Cerebellar nuclear complex (tissue), 1 donor: ENCODE data around the gene CYB561.

Source experiments
- DNase-seq, 2 experiments: peaks; one replicate each; lab custom pipeline; 2025; lab: John Stamatoyannopoulos, UW

CYB561 gene, protein sequence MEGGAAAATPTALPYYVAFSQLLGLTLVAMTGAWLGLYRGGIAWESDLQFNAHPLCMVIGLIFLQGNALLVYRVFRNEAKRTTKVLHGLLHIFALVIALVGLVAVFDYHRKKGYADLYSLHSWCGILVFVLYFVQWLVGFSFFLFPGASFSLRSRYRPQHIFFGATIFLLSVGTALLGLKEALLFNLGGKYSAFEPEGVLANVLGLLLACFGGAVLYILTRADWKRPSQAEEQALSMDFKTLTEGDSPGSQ

GRCh38 chr17:63445954-63446752, at the start of gene CYB561:
Gene CYB561, minus strand, starts transcription at chr17:63446306. Its CDS starts 8,759 bp downstream, at chr17:63437547.
- DNase-seq: peak in 1 of 2 experiments; percentile 15

GRCh38 chr17:63495491-63495890, 49.4 kb upstream of the CYB561 start:
- DNase-seq: no peak

DNA sequence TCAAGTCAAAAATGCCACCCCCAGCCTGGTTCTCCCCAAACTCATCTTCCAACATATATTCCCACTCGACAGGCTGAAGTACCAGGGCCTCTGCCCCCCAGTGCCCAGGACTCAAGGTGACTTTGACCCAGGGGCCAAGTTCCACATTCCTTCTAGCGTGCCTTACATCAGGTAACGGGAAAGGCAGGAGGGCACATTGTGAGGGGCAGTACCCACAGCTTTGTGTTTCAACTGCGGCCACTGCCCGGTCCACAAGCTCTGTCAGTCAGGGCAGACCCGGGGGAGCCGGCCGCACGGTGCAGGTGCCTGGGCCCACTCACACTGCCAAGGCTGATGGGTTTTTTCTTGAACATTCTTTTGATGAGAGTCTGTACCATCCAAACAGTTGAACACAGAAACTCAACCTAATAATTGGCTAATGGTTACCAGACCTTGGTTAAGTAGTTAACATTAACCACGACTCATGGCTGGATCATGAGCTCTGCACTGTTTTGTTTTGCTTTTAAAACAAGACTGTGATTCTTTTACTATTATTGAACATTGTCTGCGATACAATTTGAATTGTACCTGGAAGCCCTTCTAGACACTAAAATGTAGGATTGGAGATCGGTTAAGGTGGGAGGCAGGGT, 48.3 kb upstream of the CYB561 start:
- DNase-seq: no peak

DNA sequence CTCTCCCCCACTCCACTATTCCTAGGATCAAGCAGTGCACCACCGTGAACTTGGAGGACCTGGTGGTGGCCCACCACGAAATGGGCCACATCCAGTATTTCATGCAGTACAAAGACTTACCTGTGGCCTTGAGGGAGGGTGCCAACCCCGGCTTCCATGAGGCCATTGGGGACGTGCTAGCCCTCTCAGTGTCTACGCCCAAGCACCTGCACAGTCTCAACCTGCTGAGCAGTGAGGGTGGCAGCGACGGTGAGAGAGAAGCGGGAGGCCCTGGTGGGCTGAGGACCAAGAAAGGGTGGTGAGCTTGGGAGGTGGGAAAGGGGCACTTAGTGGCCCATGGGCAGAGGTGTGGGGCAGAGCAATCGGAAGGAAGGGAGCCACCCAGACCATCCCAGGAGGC, 47.3 kb upstream of the CYB561 start:
- no peak for DNase-seq

GRCh38 chr17:63492940-63493339, 46.8 kb upstream of the CYB561 start:
- DNase-seq: no peak

DNA sequence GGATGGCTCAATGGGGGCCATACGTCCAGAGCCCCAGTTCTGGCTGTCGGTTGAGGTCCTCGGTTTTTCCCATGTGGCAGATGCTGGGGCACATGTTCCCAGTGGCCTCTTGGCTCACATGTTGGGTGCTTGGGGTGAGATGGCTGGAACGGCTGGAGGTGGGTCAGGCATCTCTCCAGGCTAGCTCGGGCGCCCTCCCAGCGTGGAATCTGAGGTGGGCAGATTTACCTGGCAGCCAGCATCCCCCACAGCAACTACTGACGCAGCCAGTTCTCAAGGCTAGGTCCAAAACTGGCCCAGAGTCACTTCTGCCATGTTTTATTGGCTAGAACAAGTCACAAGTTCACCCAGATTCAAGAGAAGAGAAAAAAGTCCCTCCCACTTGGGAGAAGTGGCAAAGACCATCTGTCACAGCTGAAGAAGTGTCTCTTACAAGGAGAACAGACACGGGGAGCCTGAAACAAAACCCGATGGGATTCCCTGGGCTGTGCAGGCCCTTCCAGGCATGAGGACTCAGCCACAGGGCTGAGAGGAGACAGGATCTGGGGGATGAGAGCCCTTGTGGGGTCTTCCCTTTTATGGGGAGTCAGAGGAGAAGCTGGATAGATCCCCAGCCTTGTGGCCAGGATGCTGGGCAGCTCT, 46.0 kb upstream of the CYB561 start:
- no peak for DNase-seq

GRCh38 chr17:63491413-63491812, 45.3 kb upstream of the CYB561 start:
- DNase-seq: no peak

GRCh38 chr17:63490858-63491400, 44.8 kb upstream of the CYB561 start:
- DNase-seq: no peak

- no peak for DNase-seq
Measured at GRCh38 chr17:63490329-63490728, 44.2 kb upstream of the CYB561 start.

DNA sequence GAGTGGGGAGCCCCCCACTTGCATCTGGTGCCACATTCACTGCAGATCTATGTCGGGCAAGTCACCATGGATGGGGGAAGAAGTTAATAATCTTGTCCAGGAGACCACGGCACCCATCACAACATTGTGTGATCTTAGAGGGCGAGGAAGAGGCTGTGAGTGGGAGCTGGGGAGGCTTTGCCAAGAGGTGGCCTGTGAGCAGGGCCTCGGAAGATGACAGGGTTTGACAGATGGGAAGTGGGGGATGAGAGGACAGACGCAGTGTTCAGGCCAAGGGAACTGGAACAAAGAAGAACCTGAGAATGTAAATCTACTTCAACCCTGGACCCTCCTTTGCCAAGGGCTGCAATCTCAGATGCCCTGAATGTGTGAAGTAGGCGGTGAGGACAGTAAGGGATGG, 43.2 kb upstream of the CYB561 start:
- no peak for DNase-seq

- DNase-seq: no peak
Measured at GRCh38 chr17:63488851-63489250, 42.7 kb upstream of the CYB561 start.

DNA sequence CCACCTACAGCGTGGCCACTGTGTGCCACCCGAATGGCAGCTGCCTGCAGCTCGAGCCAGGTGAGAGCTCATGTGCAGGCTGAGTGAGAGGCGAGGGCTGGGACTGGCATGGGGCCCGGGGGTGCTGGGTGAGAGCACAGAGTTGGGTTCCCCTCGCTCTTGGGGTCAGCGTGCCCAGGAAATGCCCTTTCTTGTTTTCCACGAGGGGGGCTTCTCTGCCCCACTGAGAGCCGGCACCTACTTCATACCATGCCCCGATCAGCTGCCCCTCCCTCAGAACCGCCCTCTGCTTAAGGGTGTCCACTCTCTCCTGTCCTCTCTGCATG, 40.9 kb upstream of the CYB561 start:
- no peak for DNase-seq

- no peak for DNase-seq
Measured at GRCh38 chr17:63486317-63487013, 40.4 kb upstream of the CYB561 start.

- DNase-seq: no peak
Measured at GRCh38 chr17:63483655-63484575, 37.8 kb upstream of the CYB561 start.

GRCh38 chr17:63483038-63483437, 36.9 kb upstream of the CYB561 start:
- no peak for DNase-seq

GRCh38 chr17:63482509-63482908, 36.4 kb upstream of the CYB561 start:
- DNase-seq: no peak

GRCh38 chr17:63481488-63481870, 35.4 kb upstream of the CYB561 start:
- no peak for DNase-seq

DNA sequence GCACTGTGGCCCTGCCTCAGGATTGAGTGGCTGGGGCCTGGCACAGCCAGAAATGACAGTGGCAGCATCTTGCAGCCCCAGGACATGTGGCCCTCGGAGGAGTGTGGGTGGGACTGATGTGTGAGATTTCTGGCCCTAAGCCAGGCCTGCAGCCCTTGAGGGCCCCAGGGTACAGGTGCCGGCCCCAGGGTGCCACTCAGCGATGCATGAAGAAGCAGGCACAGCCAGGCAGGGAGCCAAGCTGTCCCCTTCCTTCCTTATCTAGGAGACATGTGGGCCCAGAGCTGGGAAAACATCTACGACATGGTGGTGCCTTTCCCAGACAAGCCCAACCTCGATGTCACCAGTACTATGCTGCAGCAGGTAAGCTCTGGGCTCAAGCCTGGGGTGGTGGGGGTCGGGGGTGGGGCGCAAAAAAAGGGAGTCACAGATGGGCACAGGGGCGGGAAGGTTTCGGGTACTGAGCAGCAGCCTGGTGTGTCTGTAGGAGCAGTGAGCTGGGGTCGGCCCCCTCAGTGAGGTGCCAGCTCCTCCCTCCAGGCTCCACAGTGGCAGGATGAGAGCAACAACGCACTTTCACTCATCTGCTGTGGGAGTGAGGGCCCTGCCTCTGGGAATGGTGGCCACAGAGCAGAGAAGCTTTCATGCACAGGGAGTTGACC, 34.9 kb upstream of the CYB561 start:
- DNase-seq: no peak

DNA sequence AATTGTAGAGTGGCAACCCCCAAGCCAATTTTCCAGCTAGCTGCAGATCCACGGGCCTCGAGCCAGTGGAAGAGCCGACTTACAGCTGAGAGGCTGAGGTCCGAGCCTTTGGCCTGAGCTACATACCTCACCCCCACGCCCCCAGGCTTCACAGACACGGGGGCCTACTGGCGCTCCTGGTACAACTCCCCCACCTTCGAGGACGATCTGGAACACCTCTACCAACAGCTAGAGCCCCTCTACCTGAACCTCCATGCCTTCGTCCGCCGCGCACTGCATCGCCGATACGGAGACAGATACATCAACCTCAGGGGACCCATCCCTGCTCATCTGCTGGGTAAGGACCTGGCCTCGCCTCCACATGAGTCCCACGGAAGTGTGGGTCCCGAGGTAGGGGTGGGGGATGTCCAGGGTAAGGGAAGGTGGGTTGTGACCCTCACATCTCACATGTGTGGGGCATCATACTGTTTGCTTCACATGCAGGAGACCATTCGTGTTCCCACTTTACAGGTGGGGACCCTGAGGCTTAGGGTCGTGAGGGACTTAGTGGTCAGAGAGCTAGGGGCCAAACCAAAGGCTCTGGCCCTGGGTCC, 34.2 kb upstream of the CYB561 start:
- no peak for DNase-seq
